K562 (cell line): ENCODE results near the gene NAA10. TPM values are rescaled to one million over a fixed set of nuclear protein-coding genes. Genes with fewer than 3 reads are reported as not detected.

Experiments
- EP300 ChIP-seq: IDR thresholded peaks from 2 replicates; pipeline ENCODE4 v1.6.1; 2012; ENCODE audit warnings: low read length, improper control_type of control experiment
- GABPA ChIP-seq: fragments of 200-800 bp; sonication (Bioruptor generic); conservative IDR thresholded peaks from 2 replicates; pipeline ENCODE4 v1.6.1; 2016; ENCODE audit warnings: low read depth, missing genetic modification characterization, missing compliant biosample characterization
- KAT2B ChIP-seq: IDR thresholded peaks from one replicate; pipeline ENCODE4 v1.6.1; 2012; ENCODE audit warnings: low read depth, mild to moderate bottlenecking, control low read depth, inconsistent platforms, low read length, moderate library complexity
- MYC ChIP-seq, 2 experiments: fragments of 250-450 bp in 1 of 2; sonication (Bioruptor Pico) in 1 of 2; IDR thresholded peaks; 2 replicates each; pipeline versions ENCODE4 v1.5.1 to v1.6.1; 2012 to 2021; ENCODE audit warnings: low read depth in 2 of 2, borderline replicate concordance in 1 of 2, improper control_type of control experiment in 1 of 2, low read length in 1 of 2, mild to moderate bottlenecking in 1 of 2, moderate library complexity in 1 of 2
- NFIC ChIP-seq: fragments of 450-650 bp; IDR thresholded peaks from 2 replicates; pipeline ENCODE4 v1.6.1; 2017; ENCODE audit warnings: mild to moderate bottlenecking, inconsistent platforms
- NR4A1 ChIP-seq, 2 experiments: fragments of 250-450 bp in 1 of 2; fragments of 450-650 bp in 1 of 2; sonication (Bioruptor Pico) in 1 of 2; IDR thresholded peaks; 2 replicates each; pipeline versions ENCODE4 v1.4.0 to v1.6.1; 2016 to 2020; ENCODE audit warnings: mild to moderate bottlenecking in 2 of 2, missing compliant biosample characterization in 1 of 2, missing genetic modification characterization in 1 of 2, moderate library complexity in 1 of 2
- TAF9B ChIP-seq: fragments of 450-650 bp; IDR thresholded peaks from 2 replicates; pipeline ENCODE4 v1.6.1; 2018; ENCODE audit warnings: mild to moderate bottlenecking; ENCODE audit not compliant: partially characterized antibody
- ZFP1 ChIP-seq: fragments of 450-650 bp; formaldehyde crosslinking; IDR thresholded peaks from 2 replicates; pipeline ENCODE4 v1.4.0; 2020; ENCODE audit warnings: mild to moderate bottlenecking, mixed read lengths
- ZNF197 ChIP-seq: fragments of 200-800 bp; sonication (Bioruptor generic); IDR thresholded peaks from 2 replicates; pipeline ENCODE4 v1.6.1; 2016; ENCODE audit warnings: low read depth, missing genetic modification characterization, missing compliant biosample characterization
- polyA plus RNA-seq, 8 experiments: library from polyadenylated mRNA; depleted of rRNA in 4 of 8; stranded (reverse) in 5 of 8; unstranded in 3 of 8; fragments of >200 nt; fragmentation: Nextera tagmentation in 2 of 8; fragmentation: Illumina TruSeq in 1 of 8; extraction: Ambion mirVana in 2 of 8; extraction: Trizol in 1 of 8; gene quantifications; 2 replicates each; pipeline versions ENCODE4 v1.2.1 to v1.2.3, GENCODE V29; 2011 to 2014; ENCODE audit warnings: inconsistent platforms in 1 of 8, missing spikeins in 1 of 8
- total RNA-seq, 7 experiments: library from RNA; depleted of rRNA in 6 of 7; stranded (reverse); fragments of >200 nt in 6 of 7; fragmentation: Illumina TruSeq in 2 of 7; extraction: Trizol in 2 of 7; gene quantifications; 2 replicates each; pipeline versions ENCODE4 v1.2.1 to v1.2.3, GENCODE V29; 2011 to 2021; ENCODE audit warnings: low replicate concordance in 1 of 7
- TF ChIP-seq, protein P1 (sequence below): fragments of 450-650 bp; IDR thresholded peaks from 2 replicates; pipeline ENCODE4 v1.6.1; 2016; ENCODE audit warnings: mild to moderate bottlenecking, moderate library complexity
- TF ChIP-seq, protein P2 (sequence below): sonication (generic); formaldehyde crosslinking; IDR thresholded peaks from 2 replicates; pipeline ENCODE4 v1.9.0; 2022; ENCODE audit warnings: mild to moderate bottlenecking, missing genetic modification reagents
- TF ChIP-seq, protein P3 (sequence below): sonication (generic); formaldehyde crosslinking; IDR thresholded peaks from 2 replicates; pipeline ENCODE4 v1.8.0; 2022; ENCODE audit warnings: missing genetic modification reagents, mild to moderate bottlenecking, moderate library complexity, borderline replicate concordance

Gene NAA10
- total and polyA plus RNA-seq, 9 of the 15 experiments (the other 6 are each of a cell fraction or from before 2014, with no cell fraction given) = 11.1 to 250 (median 134) TPM

DNA sequence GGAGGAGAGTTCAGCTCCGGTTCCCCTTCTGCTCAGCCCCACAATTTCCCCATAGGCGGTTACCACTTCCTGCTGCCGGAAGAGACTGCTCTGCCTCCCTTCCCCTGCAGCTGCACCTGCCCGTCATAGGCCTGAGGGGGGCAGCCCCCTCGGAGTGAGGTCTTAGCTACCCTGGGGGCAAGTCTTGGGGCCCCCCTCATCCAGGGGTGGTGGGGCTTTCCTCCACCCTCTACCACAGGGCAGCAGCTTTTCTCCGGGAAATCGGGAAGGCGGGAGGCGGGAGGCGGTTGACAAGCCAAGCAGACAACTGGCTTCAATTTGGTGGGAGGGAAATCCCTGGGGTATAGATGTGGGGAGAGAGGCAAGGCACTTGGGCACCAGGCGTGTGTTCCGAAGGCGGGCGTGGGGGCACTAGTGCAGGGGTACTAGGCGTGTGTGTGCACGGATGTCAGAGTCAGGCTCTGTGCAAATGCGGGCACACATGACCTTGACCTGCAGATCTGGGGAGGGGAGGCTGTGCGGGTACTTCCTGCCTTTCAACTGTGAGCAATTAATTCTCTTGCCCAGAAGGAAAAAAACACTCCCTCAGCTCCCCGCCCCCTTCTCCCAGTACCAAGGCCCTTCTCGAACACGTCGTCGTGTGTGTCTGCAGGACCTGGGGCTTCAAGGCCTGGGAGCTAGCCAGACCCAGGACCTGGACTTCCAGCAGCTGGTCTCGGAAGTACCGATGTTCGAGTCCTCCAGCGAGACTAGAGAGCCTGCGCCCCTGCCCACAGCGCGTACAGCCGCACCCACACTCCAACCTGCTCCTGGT is 7.8 kb downstream of the NAA10 start (continued):
- TF ChIP-seq MYC (IDR thresholded peaks at IDR 0.05; ENCODE audit: low read depth, low read length) (peak; percentile 9; the same call in 1 of the 2 replicates), MYC (CRISPR knock-in tag; IDR thresholded peaks at IDR 0.05; ENCODE audit: borderline replicate concordance, low read depth) (0 out of 2 replicates have a peak, but pooled peaks have one; percentile 23), ZFP1 (no peak), NFIC (0 out of 2 replicates have a peak, but pooled peaks have one; percentile 2), GABPA (tag) (peak; percentile 82), TAF9B (peak; percentile 20), NR4A1 (CRISPR knock-in tag; IDR thresholded peaks at IDR 0.05) (no peak), NR4A1 (tag; IDR thresholded peaks at IDR 0.05) (0 out of 2 replicates have a peak, but pooled peaks have one; percentile 38), EP300 (peak; percentile 50; the same call in 1 of the 2 replicates), KAT2B (no peak), ZNF197 (CRISPR knock-in tag) (no peak)
- TF ChIP-seq, protein P1, sequence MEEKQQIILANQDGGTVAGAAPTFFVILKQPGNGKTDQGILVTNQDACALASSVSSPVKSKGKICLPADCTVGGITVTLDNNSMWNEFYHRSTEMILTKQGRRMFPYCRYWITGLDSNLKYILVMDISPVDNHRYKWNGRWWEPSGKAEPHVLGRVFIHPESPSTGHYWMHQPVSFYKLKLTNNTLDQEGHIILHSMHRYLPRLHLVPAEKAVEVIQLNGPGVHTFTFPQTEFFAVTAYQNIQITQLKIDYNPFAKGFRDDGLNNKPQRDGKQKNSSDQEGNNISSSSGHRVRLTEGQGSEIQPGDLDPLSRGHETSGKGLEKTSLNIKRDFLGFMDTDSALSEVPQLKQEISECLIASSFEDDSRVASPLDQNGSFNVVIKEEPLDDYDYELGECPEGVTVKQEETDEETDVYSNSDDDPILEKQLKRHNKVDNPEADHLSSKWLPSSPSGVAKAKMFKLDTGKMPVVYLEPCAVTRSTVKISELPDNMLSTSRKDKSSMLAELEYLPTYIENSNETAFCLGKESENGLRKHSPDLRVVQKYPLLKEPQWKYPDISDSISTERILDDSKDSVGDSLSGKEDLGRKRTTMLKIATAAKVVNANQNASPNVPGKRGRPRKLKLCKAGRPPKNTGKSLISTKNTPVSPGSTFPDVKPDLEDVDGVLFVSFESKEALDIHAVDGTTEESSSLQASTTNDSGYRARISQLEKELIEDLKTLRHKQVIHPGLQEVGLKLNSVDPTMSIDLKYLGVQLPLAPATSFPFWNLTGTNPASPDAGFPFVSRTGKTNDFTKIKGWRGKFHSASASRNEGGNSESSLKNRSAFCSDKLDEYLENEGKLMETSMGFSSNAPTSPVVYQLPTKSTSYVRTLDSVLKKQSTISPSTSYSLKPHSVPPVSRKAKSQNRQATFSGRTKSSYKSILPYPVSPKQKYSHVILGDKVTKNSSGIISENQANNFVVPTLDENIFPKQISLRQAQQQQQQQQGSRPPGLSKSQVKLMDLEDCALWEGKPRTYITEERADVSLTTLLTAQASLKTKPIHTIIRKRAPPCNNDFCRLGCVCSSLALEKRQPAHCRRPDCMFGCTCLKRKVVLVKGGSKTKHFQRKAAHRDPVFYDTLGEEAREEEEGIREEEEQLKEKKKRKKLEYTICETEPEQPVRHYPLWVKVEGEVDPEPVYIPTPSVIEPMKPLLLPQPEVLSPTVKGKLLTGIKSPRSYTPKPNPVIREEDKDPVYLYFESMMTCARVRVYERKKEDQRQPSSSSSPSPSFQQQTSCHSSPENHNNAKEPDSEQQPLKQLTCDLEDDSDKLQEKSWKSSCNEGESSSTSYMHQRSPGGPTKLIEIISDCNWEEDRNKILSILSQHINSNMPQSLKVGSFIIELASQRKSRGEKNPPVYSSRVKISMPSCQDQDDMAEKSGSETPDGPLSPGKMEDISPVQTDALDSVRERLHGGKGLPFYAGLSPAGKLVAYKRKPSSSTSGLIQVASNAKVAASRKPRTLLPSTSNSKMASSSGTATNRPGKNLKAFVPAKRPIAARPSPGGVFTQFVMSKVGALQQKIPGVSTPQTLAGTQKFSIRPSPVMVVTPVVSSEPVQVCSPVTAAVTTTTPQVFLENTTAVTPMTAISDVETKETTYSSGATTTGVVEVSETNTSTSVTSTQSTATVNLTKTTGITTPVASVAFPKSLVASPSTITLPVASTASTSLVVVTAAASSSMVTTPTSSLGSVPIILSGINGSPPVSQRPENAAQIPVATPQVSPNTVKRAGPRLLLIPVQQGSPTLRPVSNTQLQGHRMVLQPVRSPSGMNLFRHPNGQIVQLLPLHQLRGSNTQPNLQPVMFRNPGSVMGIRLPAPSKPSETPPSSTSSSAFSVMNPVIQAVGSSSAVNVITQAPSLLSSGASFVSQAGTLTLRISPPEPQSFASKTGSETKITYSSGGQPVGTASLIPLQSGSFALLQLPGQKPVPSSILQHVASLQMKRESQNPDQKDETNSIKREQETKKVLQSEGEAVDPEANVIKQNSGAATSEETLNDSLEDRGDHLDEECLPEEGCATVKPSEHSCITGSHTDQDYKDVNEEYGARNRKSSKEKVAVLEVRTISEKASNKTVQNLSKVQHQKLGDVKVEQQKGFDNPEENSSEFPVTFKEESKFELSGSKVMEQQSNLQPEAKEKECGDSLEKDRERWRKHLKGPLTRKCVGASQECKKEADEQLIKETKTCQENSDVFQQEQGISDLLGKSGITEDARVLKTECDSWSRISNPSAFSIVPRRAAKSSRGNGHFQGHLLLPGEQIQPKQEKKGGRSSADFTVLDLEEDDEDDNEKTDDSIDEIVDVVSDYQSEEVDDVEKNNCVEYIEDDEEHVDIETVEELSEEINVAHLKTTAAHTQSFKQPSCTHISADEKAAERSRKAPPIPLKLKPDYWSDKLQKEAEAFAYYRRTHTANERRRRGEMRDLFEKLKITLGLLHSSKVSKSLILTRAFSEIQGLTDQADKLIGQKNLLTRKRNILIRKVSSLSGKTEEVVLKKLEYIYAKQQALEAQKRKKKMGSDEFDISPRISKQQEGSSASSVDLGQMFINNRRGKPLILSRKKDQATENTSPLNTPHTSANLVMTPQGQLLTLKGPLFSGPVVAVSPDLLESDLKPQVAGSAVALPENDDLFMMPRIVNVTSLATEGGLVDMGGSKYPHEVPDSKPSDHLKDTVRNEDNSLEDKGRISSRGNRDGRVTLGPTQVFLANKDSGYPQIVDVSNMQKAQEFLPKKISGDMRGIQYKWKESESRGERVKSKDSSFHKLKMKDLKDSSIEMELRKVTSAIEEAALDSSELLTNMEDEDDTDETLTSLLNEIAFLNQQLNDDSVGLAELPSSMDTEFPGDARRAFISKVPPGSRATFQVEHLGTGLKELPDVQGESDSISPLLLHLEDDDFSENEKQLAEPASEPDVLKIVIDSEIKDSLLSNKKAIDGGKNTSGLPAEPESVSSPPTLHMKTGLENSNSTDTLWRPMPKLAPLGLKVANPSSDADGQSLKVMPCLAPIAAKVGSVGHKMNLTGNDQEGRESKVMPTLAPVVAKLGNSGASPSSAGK = peak; percentile 49; the same call in 1 of the 2 replicates
- TF ChIP-seq, protein P2, sequence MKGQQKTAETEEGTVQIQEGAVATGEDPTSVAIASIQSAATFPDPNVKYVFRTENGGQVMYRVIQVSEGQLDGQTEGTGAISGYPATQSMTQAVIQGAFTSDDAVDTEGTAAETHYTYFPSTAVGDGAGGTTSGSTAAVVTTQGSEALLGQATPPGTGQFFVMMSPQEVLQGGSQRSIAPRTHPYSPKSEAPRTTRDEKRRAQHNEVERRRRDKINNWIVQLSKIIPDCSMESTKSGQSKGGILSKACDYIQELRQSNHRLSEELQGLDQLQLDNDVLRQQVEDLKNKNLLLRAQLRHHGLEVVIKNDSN = 0 out of 2 replicates have a peak, but pooled peaks have one; percentile 6
- TF ChIP-seq, protein P3, sequence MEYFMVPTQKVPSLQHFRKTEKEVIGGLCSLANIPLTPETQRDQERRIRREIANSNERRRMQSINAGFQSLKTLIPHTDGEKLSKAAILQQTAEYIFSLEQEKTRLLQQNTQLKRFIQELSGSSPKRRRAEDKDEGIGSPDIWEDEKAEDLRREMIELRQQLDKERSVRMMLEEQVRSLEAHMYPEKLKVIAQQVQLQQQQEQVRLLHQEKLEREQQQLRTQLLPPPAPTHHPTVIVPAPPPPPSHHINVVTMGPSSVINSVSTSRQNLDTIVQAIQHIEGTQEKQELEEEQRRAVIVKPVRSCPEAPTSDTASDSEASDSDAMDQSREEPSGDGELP = peak; percentile 80
